GM19468 (cell line): ENCODE measurements around the gene HYAL1.
A peak's percentile ranks its signal among the peaks of the same experiment; 100 is the strongest.

Source experiments
- ATAC-seq: cut with Tn5 transposase; IDR thresholded peaks from one replicate; pipeline ENCODE4 v1.9.1; 2021; ENCODE audit warnings: mild to moderate bottlenecking, moderate library complexity, moderate number of reproducible peaks; ENCODE audit not compliant: unreplicated experiment; ENCODE audit errors: extremely low read depth

The HYAL1 gene

GRCh38 chr3:50336452-50337174 is 33.2 kb upstream of the HYAL1 start:
- peak; percentile 4 for ATAC-seq

GRCh38 chr3:50334339-50335075 is 31.1 kb upstream of the HYAL1 start:
- no peak for ATAC-seq

- no peak for ATAC-seq
Observed at GRCh38 chr3:50333744-50334328, 30.5 kb upstream of the HYAL1 start.

GRCh38 chr3:50331364-50331907 is 28.1 kb upstream of the HYAL1 start:
- ATAC-seq, result no peak

- no peak for ATAC-seq
Observed at GRCh38 chr3:50330330-50330729, 27.0 kb upstream of the HYAL1 start.

- ATAC-seq, result peak; percentile 74
Observed at GRCh38 chr3:50327943-50328691, 24.7 kb upstream of the HYAL1 start, which contains the start of gene TUSC2. Gene TUSC2 (minus strand): TSS chr3:50328223. CDS start chr3:50328099, 124 bp downstream.

- no peak for ATAC-seq
Observed at GRCh38 chr3:50327129-50327528, 23.8 kb upstream of the HYAL1 start.

- no peak for ATAC-seq
Observed at GRCh38 chr3:50326182-50326541, 22.8 kb upstream of the HYAL1 start.

- ATAC-seq, result no peak
Observed at GRCh38 chr3:50325497-50326181, 22.3 kb upstream of the HYAL1 start.

- no peak for ATAC-seq
Observed at GRCh38 chr3:50325113-50325480, 21.7 kb upstream of the HYAL1 start.

GRCh38 chr3:50324351-50325112 is 21.2 kb upstream of the HYAL1 start:
- ATAC-seq, result no peak

- no peak for ATAC-seq
Observed at GRCh38 chr3:50323614-50324199, 20.3 kb upstream of the HYAL1 start.

- no peak for ATAC-seq
Observed at GRCh38 chr3:50323092-50323600, 19.8 kb upstream of the HYAL1 start.

GRCh38 chr3:50322386-50323091 is 19.2 kb upstream of the HYAL1 start, which contains the start of gene HYAL2:
Gene HYAL2 (minus strand): TSS chr3:50322745. CDS start chr3:50320489, 2,256 bp downstream.
- ATAC-seq, result no peak

- no peak for ATAC-seq
Observed at GRCh38 chr3:50322115-50322385, 18.7 kb upstream of the HYAL1 start.

GRCh38 chr3:50321336-50322114 is 18.2 kb upstream of the HYAL1 start:
- ATAC-seq, result peak; percentile 55

GRCh38 chr3:50320853-50321335 is 17.5 kb upstream of the HYAL1 start:
- no peak for ATAC-seq
